ENCODE data around the gene RABEP2.
"Not testable (repeated sequence)": the region's sequence is repeated elsewhere in the genome, so short reads cannot be mapped to it uniquely, and the experiment has no call there.

RABEP2 gene

GRCh38 chr16:28932339-28933141 is 7.5 kb upstream of the RABEP2 start:
- DNase-seq, result no peak

GRCh38 chr16:28931801-28932225 is 6.8 kb upstream of the RABEP2 start, which contains the start of gene CD19:
Gene CD19 (plus strand): TSS chr16:28931971. CDS start chr16:28932001, 30 bp downstream.
- DNase-seq, result no peak

- no peak for DNase-seq
Observed at GRCh38 chr16:28930652-28931051, 5.6 kb upstream of the RABEP2 start.

GRCh38 chr16:28930203-28930602 is 5.2 kb upstream of the RABEP2 start:
- no peak for DNase-seq

- no peak for DNase-seq
Observed at GRCh38 chr16:28927815-28928214, 2.8 kb upstream of the RABEP2 start.

- DNase-seq, result not testable (repeated sequence)
Observed at GRCh38 chr16:28926284-28926683, 1.2 kb upstream of the RABEP2 start.

GRCh38 chr16:28925386-28926228 is 569 bp upstream of the RABEP2 start:
- DNase-seq, result peak; percentile 85

- DNase-seq, result no peak
Observed at GRCh38 chr16:28924399-28924761, 658 bp downstream of the RABEP2 start.

- no peak for DNase-seq
Observed at GRCh38 chr16:28923652-28924398, 1.2 kb downstream of the RABEP2 start.

- DNase-seq, result no peak
Observed at GRCh38 chr16:28923231-28923587, 1.8 kb downstream of the RABEP2 start.

- no peak for DNase-seq
Observed at GRCh38 chr16:28918698-28919097, 6.3 kb downstream of the RABEP2 start.

GRCh38 chr16:28917095-28917494 is 7.9 kb downstream of the RABEP2 start:
- DNase-seq, result no peak

GRCh38 chr16:28915181-28915580 is 9.9 kb downstream of the RABEP2 start:
- DNase-seq, result no peak

- no peak for DNase-seq
Observed at GRCh38 chr16:28913946-28914724, 10.9 kb downstream of the RABEP2 start.

- DNase-seq, result no peak
Observed at GRCh38 chr16:28912558-28912957, 12.5 kb downstream of the RABEP2 start.

- DNase-seq, result no peak
Observed at GRCh38 chr16:28910086-28911031, 14.7 kb downstream of the RABEP2 start.

GRCh38 chr16:28905800-28906372 is 19.2 kb downstream of the RABEP2 start:
- no peak for DNase-seq

- DNase-seq, result no peak
Observed at GRCh38 chr16:28905229-28905754, 19.7 kb downstream of the RABEP2 start.

GRCh38 chr16:28904828-28905227 is 20.2 kb downstream of the RABEP2 start:
- no peak for DNase-seq

- DNase-seq, result no peak
Observed at GRCh38 chr16:28904363-28904762, 20.7 kb downstream of the RABEP2 start.

Measured in central memory CD4-positive, alpha-beta T cell (primary cell).